ENCODE results near the gene NOL9.
A peak's percentile ranks its signal among the peaks of the same experiment; 100 is the strongest.
"Not testable (repeated sequence)": the region's sequence is repeated elsewhere in the genome, so short reads cannot be mapped to it uniquely, and the experiment has no call there.

Gene NOL9

GRCh38 chr1:6500544-6501278, 53.6 kb downstream of the NOL9 start:
- no peak for DNase-seq

GRCh38 chr1:6499296-6499695, 55.0 kb downstream of the NOL9 start:
- no peak for DNase-seq

- DNase-seq = no peak
Observed at GRCh38 chr1:6498576-6499111, 55.7 kb downstream of the NOL9 start.

- DNase-seq = no peak
Observed at GRCh38 chr1:6497867-6498575, 56.3 kb downstream of the NOL9 start.

GRCh38 chr1:6497215-6497866, 57.0 kb downstream of the NOL9 start:
- peak; percentile 32 for DNase-seq

GRCh38 chr1:6496890-6497214, 57.5 kb downstream of the NOL9 start:
- no peak for DNase-seq

- no peak for DNase-seq
Observed at GRCh38 chr1:6496365-6496721, 58.0 kb downstream of the NOL9 start.

- DNase-seq = no peak
Observed at GRCh38 chr1:6495540-6496364, 58.6 kb downstream of the NOL9 start.

- no peak for DNase-seq
Observed at GRCh38 chr1:6495041-6495441, 59.3 kb downstream of the NOL9 start.

- no peak for DNase-seq
Observed at GRCh38 chr1:6494627-6495026, 59.7 kb downstream of the NOL9 start.

- not testable (repeated sequence) for DNase-seq
Observed at GRCh38 chr1:6493834-6494223, 60.5 kb downstream of the NOL9 start.

GRCh38 chr1:6491966-6492365, 62.3 kb downstream of the NOL9 start:
- no peak for DNase-seq

- no peak for DNase-seq
Observed at GRCh38 chr1:6491480-6491962, 62.8 kb downstream of the NOL9 start, which contains the start of gene PLEKHG5. TSS of gene PLEKHG5 (minus strand) at chr1:6491667. CDS start at chr1:6477571, 14,096 bp downstream.

- no peak for DNase-seq
Observed at GRCh38 chr1:6491081-6491449, 63.2 kb downstream of the NOL9 start.

GRCh38 chr1:6490181-6491080, 63.9 kb downstream of the NOL9 start:
- peak; percentile 37 for DNase-seq

- DNase-seq = peak; percentile 67
Observed at GRCh38 chr1:6489799-6490180, 64.5 kb downstream of the NOL9 start.

GRCh38 chr1:6489383-6489765, 64.9 kb downstream of the NOL9 start:
- no peak for DNase-seq

- no peak for DNase-seq
Observed at GRCh38 chr1:6488602-6489382, 65.5 kb downstream of the NOL9 start.

GRCh38 chr1:6487804-6488484, 66.4 kb downstream of the NOL9 start:
- no peak for DNase-seq

- peak; percentile 78 for DNase-seq
Observed at GRCh38 chr1:6486433-6487011, 67.8 kb downstream of the NOL9 start.

Measured in activated CD4-positive, alpha-beta T cell treated with anti-CD3 and anti-CD28 coated beads for 1 hour (primary cell).